MM.1S (cell line): ENCODE measurements around the gene LGALS7.

ENCODE experiments used
- EZH2phosphoT487 ChIP-seq: fragments of 300-600 bp; sonication (generic); IDR thresholded peaks from 2 replicates; pipeline ENCODE4 v1.6.1; 2018; ENCODE audit warnings: antibody characterized with exemption, low read length
- TF ChIP-seq, protein P1 (sequence below): fragments of 300-600 bp; sonication (generic); IDR thresholded peaks from 2 replicates; pipeline ENCODE4 v1.5.1; 2016; ENCODE audit warnings: antibody characterized with exemption, low read length, mixed read lengths

DNA sequence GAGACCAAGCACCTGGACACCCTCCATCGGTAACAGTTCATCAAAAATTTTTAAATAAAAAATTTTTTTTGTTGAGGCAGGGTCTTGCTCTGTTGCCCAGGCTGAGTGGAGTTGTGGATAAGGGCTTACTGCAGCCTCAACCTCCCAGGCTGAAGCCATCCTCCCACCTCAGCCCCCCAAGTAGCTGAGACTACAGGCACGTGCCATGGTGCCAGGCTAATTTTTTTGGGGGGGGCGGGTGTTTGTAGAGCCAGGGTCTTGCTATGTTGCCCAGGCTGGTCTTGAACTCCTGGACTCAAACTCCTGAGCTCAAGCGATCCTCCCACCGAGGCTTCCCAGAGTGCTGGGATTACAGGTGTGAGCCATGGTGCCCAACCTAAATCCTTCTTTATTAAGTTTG, 20.4 kb upstream of the LGALS7 start:
- TF ChIP-seq, protein P1, sequence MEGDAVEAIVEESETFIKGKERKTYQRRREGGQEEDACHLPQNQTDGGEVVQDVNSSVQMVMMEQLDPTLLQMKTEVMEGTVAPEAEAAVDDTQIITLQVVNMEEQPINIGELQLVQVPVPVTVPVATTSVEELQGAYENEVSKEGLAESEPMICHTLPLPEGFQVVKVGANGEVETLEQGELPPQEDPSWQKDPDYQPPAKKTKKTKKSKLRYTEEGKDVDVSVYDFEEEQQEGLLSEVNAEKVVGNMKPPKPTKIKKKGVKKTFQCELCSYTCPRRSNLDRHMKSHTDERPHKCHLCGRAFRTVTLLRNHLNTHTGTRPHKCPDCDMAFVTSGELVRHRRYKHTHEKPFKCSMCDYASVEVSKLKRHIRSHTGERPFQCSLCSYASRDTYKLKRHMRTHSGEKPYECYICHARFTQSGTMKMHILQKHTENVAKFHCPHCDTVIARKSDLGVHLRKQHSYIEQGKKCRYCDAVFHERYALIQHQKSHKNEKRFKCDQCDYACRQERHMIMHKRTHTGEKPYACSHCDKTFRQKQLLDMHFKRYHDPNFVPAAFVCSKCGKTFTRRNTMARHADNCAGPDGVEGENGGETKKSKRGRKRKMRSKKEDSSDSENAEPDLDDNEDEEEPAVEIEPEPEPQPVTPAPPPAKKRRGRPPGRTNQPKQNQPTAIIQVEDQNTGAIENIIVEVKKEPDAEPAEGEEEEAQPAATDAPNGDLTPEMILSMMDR: no peak
- TF ChIP-seq EZH2phosphoT487: no peak
